ENCODE measurements around the gene CYP2C18.

The CYP2C18 gene

DNA sequence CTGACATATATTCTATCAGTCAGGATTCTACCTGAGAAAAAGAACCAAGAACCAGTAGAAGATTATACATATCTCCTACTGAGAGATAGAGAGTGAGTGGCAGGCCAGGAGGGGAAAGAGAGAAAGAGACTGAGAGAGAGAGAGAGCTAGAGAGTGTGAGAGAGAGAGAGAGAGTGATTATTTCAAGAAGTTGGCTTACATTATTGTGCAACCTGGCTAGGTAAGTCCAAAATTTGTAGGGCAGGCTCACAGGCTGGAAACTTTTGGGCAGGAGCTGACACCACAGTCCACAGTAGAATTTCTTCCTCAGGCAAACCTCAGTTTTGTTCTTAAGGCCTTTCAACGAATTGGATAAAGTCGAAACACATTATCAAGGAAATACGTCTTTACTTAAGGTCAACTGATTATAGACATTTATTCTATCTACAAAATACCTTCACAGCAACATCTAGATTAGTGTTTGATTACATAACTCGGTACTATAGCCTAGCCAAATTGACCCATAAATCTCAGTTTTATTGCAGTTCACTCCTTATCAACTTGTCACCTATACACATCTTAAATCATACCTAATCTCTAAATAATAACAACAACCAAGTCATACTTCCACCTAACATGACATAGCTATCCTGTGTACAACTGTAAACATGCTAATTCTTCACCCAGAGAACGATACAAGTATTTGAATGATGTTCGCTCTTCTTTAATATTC is 17.0 kb upstream of the CYP2C18 start:
- no peaks in the 10 kb centered on the region for H3K79me2 ChIP-seq (ENCODE audit: insufficient read depth, low read length)
- no peaks in the 10 kb centered on the region for H3F3A ChIP-seq (ENCODE audit: insufficient read depth)
- H3K27ac ChIP-seq (ENCODE audit: low read depth, low read length): no peak overlapping the region
- H3K9me3 ChIP-seq (ENCODE audit: insufficient read depth, low read length): no peaks in the 10 kb centered on the region
- H3K4me2 ChIP-seq (ENCODE audit: low read depth, low read length, poor library complexity, severe bottlenecking): no peak overlapping the region
- no peak overlapping the region for H3K9ac ChIP-seq (ENCODE audit: low read length)
- H3K36me3 ChIP-seq (ENCODE audit: low read length): no peaks in the 10 kb centered on the region
- H2AFZ ChIP-seq (ENCODE audit: low read depth, low read length, severe bottlenecking): no peak overlapping the region
- H3K27me3 ChIP-seq (ENCODE audit: low read length): no peaks in the 10 kb centered on the region
- no peak overlapping the region for H3K4me3 ChIP-seq (ENCODE audit: insufficient read depth, low read length, poor library complexity, severe bottlenecking)
- no peaks in the 10 kb centered on the region for H3K9me2 ChIP-seq (replicated peaks; ENCODE audit: insufficient read depth, low read length)
- no peaks in the 10 kb centered on the region for H4K20me1 ChIP-seq (ENCODE audit: low read depth, low read length)
- TF ChIP-seq, protein P1, sequence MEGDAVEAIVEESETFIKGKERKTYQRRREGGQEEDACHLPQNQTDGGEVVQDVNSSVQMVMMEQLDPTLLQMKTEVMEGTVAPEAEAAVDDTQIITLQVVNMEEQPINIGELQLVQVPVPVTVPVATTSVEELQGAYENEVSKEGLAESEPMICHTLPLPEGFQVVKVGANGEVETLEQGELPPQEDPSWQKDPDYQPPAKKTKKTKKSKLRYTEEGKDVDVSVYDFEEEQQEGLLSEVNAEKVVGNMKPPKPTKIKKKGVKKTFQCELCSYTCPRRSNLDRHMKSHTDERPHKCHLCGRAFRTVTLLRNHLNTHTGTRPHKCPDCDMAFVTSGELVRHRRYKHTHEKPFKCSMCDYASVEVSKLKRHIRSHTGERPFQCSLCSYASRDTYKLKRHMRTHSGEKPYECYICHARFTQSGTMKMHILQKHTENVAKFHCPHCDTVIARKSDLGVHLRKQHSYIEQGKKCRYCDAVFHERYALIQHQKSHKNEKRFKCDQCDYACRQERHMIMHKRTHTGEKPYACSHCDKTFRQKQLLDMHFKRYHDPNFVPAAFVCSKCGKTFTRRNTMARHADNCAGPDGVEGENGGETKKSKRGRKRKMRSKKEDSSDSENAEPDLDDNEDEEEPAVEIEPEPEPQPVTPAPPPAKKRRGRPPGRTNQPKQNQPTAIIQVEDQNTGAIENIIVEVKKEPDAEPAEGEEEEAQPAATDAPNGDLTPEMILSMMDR (IDR thresholded peaks at IDR 0.05; ENCODE audit: insufficient read depth, low read length, poor library complexity, severe bottlenecking): no peak
- TF ChIP-seq EZH2phosphoT487 (conservative IDR thresholded peaks at IDR 0.05; ENCODE audit: low read length): no peak

DNA sequence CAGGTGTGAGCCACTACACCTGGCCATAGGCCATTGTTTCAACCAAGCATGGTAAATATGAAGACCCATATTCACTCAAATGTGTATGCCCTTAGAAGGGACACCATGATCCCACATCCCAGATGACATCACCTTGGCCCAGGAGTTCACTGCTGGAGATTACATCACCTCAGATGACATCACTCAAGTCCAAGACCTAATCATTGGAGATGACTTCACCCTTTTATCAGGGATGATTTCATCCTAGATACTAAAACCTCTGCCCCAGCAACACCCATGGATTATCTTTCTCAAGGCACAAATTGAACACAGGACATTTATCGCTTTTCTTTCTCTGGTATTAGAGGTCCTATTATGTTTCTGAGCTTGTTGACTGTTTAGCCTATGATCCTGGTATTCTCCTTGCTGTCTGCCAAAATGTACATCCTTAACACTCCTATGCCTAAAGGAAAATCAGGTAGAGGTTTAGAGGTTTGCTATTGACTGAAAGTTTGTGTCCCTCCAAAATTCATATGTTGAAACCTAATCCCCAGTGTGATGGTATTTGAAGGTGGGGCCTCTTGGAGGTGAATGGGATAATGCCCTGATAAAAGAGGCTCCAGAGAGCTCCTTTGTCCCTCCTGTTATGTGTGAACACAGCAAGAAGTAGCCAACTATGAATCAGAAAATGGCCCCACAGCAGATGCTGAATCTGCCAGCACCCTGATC is 9.8 kb upstream of the CYP2C18 start:
- no peaks in the 10 kb centered on the region for H4K20me1 ChIP-seq (ENCODE audit: low read depth, low read length)
- H3K4me3 ChIP-seq (ENCODE audit: insufficient read depth, low read length, poor library complexity, severe bottlenecking): no peak overlapping the region
- no peaks in the 10 kb centered on the region for H3K9me3 ChIP-seq (ENCODE audit: insufficient read depth, low read length)
- no peak overlapping the region for H3K4me2 ChIP-seq (ENCODE audit: low read depth, low read length, poor library complexity, severe bottlenecking)
- no peak overlapping the region for H3K27ac ChIP-seq (ENCODE audit: low read depth, low read length)
- no peaks in the 10 kb centered on the region for H3K36me3 ChIP-seq (ENCODE audit: low read length)
- H3K79me2 ChIP-seq (ENCODE audit: insufficient read depth, low read length): no peaks in the 10 kb centered on the region
- no peaks in the 10 kb centered on the region for H3K27me3 ChIP-seq (ENCODE audit: low read length)
- H3K9ac ChIP-seq (ENCODE audit: low read length): no peak overlapping the region
- no peaks in the 10 kb centered on the region for H3K9me2 ChIP-seq (replicated peaks; ENCODE audit: insufficient read depth, low read length)
- no peaks in the 10 kb centered on the region for H3F3A ChIP-seq (ENCODE audit: insufficient read depth)
- no peak overlapping the region for H2AFZ ChIP-seq (ENCODE audit: low read depth, low read length, severe bottlenecking)
- TF ChIP-seq, protein P1 (IDR thresholded peaks at IDR 0.05; ENCODE audit: insufficient read depth, low read length, poor library complexity, severe bottlenecking): no peak
- no peak for TF ChIP-seq EZH2phosphoT487 (conservative IDR thresholded peaks at IDR 0.05; ENCODE audit: low read length)

DNA sequence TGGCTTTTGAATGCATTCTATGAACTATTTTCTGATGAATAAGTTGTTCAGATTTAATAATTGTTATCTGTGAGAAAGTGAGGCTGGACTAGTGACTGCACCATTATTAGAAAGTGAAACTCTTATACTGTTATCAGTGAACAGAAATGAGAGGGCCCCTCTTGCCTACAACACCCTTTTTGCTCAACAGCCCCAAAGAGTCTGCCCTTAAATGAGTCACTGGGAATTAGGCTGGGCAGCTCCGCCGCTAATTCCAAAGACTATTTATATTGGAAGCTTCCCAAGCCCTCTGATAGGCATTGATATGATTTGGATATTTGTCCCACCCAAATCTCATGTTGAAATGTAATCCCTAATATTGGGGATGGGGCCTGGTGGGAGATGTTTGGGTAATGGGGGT is 7.0 kb upstream of the CYP2C18 start:
- H3K4me3 ChIP-seq (ENCODE audit: insufficient read depth, low read length, poor library complexity, severe bottlenecking): no peak overlapping the region
- TF ChIP-seq, protein P1 (IDR thresholded peaks at IDR 0.05; ENCODE audit: insufficient read depth, low read length, poor library complexity, severe bottlenecking): no peak
- TF ChIP-seq EZH2phosphoT487 (conservative IDR thresholded peaks at IDR 0.05; ENCODE audit: low read length): no peak

More for the DNA sequence above, 7.0 kb upstream of the CYP2C18 start:
- H3K27ac ChIP-seq (ENCODE audit: low read depth, low read length): no peak overlapping the region
- H3F3A ChIP-seq (ENCODE audit: insufficient read depth): no peaks in the 10 kb centered on the region
- H3K9me2 ChIP-seq (replicated peaks; ENCODE audit: insufficient read depth, low read length): no peaks in the 10 kb centered on the region
- H3K36me3 ChIP-seq (ENCODE audit: low read length): no peaks in the 10 kb centered on the region
- no peak overlapping the region for H3K9ac ChIP-seq (ENCODE audit: low read length)
- no peaks in the 10 kb centered on the region for H3K9me3 ChIP-seq (ENCODE audit: insufficient read depth, low read length)
- H2AFZ ChIP-seq (ENCODE audit: low read depth, low read length, severe bottlenecking): no peak overlapping the region
- H4K20me1 ChIP-seq (ENCODE audit: low read depth, low read length): no peaks in the 10 kb centered on the region
- no peaks in the 10 kb centered on the region for H3K27me3 ChIP-seq (ENCODE audit: low read length)
- H3K4me2 ChIP-seq (ENCODE audit: low read depth, low read length, poor library complexity, severe bottlenecking): no peak overlapping the region
- no peaks in the 10 kb centered on the region for H3K79me2 ChIP-seq (ENCODE audit: insufficient read depth, low read length)

Data from SU-DHL-6 (cell line).